Measurements from ENCODE around the gene CBFA2T2. TPM values are rescaled to one million over a fixed set of nuclear protein-coding genes. Genes with fewer than 3 reads are reported as not detected.
"Not testable (repeated sequence)": the region's sequence is repeated elsewhere in the genome, so short reads cannot be mapped to it uniquely, and the experiment has no call there.

The CBFA2T2 gene
- total RNA-seq, 2 donors from 2014 or later: 20.9 to 23.8 TPM

DNA sequence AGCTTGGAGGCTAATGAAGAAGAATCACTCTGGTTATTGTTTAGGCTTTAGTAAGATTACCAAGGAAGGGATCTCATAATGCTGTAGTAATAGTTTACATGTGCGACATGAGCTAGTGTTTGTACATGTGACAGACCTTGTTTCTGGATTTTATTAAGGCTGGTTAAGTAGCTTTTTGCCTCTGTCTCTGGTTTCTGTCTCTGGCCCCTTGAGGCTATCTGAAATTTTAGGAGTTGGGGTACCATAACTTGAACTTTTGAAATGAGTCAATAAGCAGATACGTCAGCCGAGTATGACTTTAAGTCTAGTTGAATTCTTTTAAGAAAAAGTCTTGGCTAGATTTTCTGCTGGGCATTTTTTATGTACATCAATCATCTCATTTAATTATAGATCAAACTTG, 9.5 kb downstream of the CBFA2T2 start:
- intact Hi-C loops (cut with DNase I): loop anchor here (10.0 kb wide), 1 partner anchor 85 kb away; no protein-coding TSS in a partner anchor
- TF ChIP-seq, protein P1, sequence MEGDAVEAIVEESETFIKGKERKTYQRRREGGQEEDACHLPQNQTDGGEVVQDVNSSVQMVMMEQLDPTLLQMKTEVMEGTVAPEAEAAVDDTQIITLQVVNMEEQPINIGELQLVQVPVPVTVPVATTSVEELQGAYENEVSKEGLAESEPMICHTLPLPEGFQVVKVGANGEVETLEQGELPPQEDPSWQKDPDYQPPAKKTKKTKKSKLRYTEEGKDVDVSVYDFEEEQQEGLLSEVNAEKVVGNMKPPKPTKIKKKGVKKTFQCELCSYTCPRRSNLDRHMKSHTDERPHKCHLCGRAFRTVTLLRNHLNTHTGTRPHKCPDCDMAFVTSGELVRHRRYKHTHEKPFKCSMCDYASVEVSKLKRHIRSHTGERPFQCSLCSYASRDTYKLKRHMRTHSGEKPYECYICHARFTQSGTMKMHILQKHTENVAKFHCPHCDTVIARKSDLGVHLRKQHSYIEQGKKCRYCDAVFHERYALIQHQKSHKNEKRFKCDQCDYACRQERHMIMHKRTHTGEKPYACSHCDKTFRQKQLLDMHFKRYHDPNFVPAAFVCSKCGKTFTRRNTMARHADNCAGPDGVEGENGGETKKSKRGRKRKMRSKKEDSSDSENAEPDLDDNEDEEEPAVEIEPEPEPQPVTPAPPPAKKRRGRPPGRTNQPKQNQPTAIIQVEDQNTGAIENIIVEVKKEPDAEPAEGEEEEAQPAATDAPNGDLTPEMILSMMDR (IDR thresholded peaks at IDR 0.05): no peak
- no peak overlapping the region for H3K27ac ChIP-seq

DNA sequence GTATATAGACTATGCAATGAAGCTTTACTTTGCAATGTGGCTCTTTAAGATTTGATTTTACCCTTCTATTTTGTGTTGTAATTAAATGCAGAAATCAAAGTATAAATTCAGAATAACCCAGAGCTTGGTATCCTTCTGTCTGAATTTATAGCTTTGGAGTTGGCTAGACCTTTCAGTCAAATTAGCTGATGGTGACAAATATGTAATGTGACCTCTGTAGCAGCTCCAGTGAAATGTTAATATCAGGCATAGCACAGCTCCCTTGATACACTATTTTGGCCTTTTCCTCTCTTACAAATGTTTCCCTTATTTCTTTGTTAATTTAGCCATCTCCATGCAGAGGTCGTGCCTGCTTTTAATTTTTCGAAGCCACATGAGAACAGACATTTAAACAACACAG, 11.1 kb downstream of the CBFA2T2 start:
- Histone ChIP-seq H3K27ac (no peak overlapping the region), H3K27me3 (no peaks in the 10 kb centered on the region), H3K4me3 (no peak overlapping the region), H3K36me3 (no peaks in the 10 kb centered on the region), H3K9me3 (no peaks in the 10 kb centered on the region), H3K4me1 (no peaks in the 10 kb centered on the region), H3K9ac (ENCODE audit: low read depth in 2 of 2, low read length in 2 of 2) (no peak overlapping the region)
- no peak for DNase-seq
- TF ChIP-seq, protein P1 (IDR thresholded peaks at IDR 0.05): no peak
- intact Hi-C loops (cut with DNase I): no loop called here

More for the DNA sequence above, 9.5 kb downstream of the CBFA2T2 start:
- Histone ChIP-seq H3K27me3 (no peaks in the 10 kb centered on the region), H3K4me3 (no peak overlapping the region), H3K9ac (ENCODE audit: low read depth in 2 of 2, low read length in 2 of 2) (no peak overlapping the region), H3K9me3 (no peaks in the 10 kb centered on the region), H3K4me1 (no peaks in the 10 kb centered on the region), H3K36me3 (no peaks in the 10 kb centered on the region)
- DNase-seq: no peak

DNA sequence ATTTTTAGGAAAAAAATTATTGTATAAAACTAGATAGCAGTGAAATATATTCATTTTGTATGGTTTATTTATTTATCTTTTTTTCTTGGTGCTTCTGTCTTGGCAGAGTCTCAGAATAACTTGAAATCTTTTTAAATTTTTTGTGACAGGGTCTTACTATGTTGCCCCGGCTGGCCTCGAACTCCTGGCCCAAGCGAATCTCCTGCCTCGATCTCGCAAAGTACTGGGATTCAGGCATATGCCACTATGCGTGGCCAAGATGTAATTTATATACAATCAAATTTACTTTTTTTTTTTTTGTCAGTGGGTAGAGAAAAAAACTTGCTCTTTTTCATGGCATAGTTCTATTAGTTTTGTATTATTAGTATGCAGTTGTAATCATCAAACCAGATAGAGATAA, 13.7 kb downstream of the CBFA2T2 start:
- Histone ChIP-seq H3K9me3 (no peaks in the 10 kb centered on the region), H3K36me3 (no peaks in the 10 kb centered on the region), H3K4me3 (no peak overlapping the region), H3K4me1 (no peaks in the 10 kb centered on the region), H3K27me3 (no peaks in the 10 kb centered on the region), H3K27ac (no peak overlapping the region), H3K9ac (ENCODE audit: low read depth in 2 of 2, low read length in 2 of 2) (no peak overlapping the region)
- TF ChIP-seq, protein P1 (IDR thresholded peaks at IDR 0.05): no peak
- intact Hi-C loops (cut with DNase I): no loop called here
- no peak for DNase-seq

DNA sequence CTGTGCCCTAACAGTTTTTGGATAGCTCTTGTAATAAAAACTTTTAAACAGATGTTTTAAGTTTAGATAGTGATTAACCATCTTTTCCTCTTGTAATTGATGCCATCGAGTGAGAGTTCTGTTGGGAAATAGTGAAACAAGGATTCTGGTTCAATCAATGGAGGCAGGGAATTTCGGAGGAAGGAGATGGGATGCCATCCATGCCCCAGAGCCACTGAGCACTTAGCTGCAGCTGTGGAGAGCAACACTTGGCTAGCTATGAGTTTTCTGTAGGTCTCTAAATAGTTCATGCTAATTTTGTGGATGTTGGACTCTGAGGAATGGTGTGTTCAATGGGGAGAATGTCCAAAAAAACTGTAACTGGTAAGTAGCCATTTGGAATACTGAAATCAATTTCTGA, 16.7 kb downstream of the CBFA2T2 start:
- Histone ChIP-seq H3K27me3 (no peaks in the 10 kb centered on the region), H3K4me3 (no peak overlapping the region), H3K9ac (ENCODE audit: low read depth in 2 of 2, low read length in 2 of 2) (no peak overlapping the region), H3K9me3 (no peaks in the 10 kb centered on the region), H3K27ac (no peak overlapping the region), H3K36me3 (no peaks in the 10 kb centered on the region), H3K4me1 (no peaks in the 10 kb centered on the region)
- intact Hi-C loops (cut with DNase I): no loop called here
- TF ChIP-seq, protein P1 (IDR thresholded peaks at IDR 0.05): no peak
- DNase-seq: no peak

DNA sequence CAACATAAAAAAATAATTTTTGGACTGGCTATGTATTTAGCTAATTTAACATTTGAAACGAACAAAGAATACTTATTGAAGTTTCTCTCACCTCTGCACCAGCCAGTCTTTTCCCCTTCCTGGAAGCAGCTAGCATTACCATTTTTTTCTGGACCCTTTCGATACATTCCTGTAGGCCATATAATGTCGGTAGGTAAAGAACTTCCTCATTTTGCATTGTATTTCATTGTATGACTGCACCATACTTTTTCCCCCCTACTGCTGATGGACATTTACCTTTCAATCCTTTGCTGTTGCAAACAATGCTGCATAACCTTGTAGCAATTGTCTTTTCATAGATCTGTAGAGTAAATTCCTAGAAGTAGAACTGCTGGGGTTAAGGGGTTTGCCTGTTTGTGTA, 17.6 kb downstream of the CBFA2T2 start:
- Histone ChIP-seq H3K4me3 (no peak overlapping the region), H3K9me3 (no peaks in the 10 kb centered on the region), H3K27me3 (no peaks in the 10 kb centered on the region), H3K4me1 (peaks cover under 1% of the 10 kb centered on the region), H3K36me3 (no peaks in the 10 kb centered on the region), H3K9ac (ENCODE audit: low read depth in 2 of 2, low read length in 2 of 2) (no peak overlapping the region), H3K27ac (no peak overlapping the region)
- intact Hi-C loops (cut with DNase I): no loop called here
- TF ChIP-seq, protein P1 (IDR thresholded peaks at IDR 0.05): no peak
- DNase-seq: no peak

DNA sequence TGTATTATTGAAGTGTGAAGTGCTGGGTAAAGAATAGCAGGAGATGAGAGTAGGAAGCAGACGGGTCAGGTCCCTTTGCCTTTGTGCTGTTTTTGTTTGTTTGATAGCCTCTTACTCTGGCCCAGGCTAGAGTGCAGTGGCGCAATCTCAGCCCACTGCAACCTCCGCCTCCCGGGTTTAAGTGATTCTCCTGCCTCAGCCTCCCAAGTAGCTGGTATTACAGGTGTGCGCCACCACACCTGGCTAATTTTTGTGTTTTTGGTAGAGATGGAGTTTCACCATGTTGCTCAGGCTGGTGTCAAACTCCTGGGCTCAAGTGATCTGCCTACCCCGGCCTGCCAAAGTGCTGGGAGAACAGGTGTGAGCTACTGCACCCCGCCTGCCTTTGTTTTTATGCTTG, 18.1 kb downstream of the CBFA2T2 start:
- H3K4me3 ChIP-seq; H3K36me3 ChIP-seq; H3K4me1 ChIP-seq; H3K27ac ChIP-seq; DNase-seq; H3K27me3 ChIP-seq; H3K9me3 ChIP-seq; H3K9ac ChIP-seq (ENCODE audit: low read depth in 2 of 2, low read length in 2 of 2); intact Hi-C loops (cut with DNase I): not testable (repeated sequence)

DNA sequence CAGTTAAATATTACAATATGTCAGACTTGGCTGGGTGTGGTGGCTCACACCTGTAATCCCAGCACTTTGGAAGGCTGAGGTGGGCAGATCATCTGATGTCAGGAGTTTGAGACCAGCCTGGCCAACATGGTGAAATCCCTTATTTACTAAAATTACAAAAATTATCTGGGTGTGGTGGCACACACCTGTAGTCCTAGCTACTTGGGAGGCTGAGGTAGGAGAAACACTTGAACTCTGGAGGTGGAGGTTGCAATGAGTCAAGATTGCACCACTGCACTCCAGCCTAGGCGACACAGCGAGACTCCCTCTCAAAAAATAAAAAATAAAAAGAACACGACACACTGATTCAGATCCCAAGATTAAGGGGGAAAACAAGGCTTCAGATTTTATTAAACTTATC, 19.2 kb downstream of the CBFA2T2 start:
- H3K27me3 ChIP-seq; DNase-seq; H3K9ac ChIP-seq (ENCODE audit: low read depth in 2 of 2, low read length in 2 of 2); H3K27ac ChIP-seq; H3K4me1 ChIP-seq; intact Hi-C loops (cut with DNase I); H3K4me3 ChIP-seq; H3K36me3 ChIP-seq; H3K9me3 ChIP-seq: not testable (repeated sequence)

DNA sequence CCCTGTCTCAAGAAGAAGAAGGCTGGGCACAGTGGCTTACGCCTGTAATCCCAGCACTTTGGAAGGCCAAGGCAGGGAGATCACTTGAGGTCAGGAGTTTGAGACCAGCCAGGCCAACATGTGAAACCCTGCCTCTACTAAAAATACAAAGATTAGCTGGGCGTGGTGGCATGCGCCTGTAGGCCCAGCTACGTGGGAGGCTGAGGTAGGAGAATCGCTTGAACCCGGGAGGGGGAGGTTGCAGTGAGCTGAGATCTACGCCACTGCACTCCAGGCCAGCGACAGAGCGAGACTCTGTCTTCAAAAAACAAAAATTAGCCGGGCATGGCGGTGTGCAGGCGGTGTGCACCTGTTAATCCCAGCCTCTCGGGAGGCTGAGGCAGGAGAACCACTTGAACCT, 22.0 kb downstream of the CBFA2T2 start:
- H3K27ac ChIP-seq; H3K36me3 ChIP-seq; H3K4me3 ChIP-seq; H3K9ac ChIP-seq (ENCODE audit: low read depth in 2 of 2, low read length in 2 of 2); H3K27me3 ChIP-seq; intact Hi-C loops (cut with DNase I); H3K9me3 ChIP-seq; H3K4me1 ChIP-seq; DNase-seq: not testable (repeated sequence)

All from colonic mucosa (tissue), 4 donors.